Activated CD4-positive, alpha-beta T cell treated with anti-CD3 and anti-CD28 coated beads, Interleukin-2, amount 50 U/mL, for 1 hour (primary cell): ENCODE results near the gene VPS13D.

Experiments used
- DNase-seq: peaks from one replicate; pipeline ENCODE4 v3.0.0-alpha.2; 2020

Gene VPS13D

GRCh38 chr1:12434174-12434573, 204.3 kb downstream of the VPS13D start:
- peak; percentile 46 for DNase-seq

DNA sequence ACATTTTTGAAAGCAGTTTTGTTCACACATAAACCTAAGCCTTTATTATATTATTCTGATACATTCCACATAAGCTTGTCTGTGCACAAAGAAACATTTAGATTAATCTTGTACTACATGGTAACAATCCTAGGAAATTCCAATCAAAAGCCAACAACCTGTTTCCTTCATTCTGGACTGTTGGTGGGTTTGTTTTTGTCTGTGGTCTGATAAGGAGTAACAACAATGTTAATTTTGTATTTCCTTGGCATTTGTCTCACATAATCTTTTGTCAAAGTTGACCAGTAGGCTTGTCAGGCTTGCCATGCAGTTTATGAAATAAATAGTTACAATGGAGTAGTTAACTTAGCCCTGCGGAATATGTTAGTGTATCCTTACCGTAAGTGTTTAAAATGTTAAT, 204.9 kb downstream of the VPS13D start:
- no peak for DNase-seq

GRCh38 chr1:12435639-12436344, 206.0 kb downstream of the VPS13D start:
- no peak for DNase-seq

DNA sequence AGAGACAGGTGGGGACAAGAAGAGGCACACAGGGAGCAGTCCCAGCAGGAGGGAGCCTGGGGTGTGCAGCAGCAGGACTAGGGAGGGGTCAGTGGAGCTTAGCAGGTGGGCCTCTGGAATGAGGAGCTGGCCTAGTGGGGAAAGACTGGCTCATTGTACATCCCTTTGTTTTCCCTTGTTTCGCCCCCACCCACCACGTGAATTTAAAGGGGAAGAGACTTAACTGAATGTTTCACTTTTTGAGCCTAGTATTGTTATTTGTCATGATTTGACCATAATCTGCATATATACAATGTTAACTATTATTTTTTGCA, 206.5 kb downstream of the VPS13D start:
- DNase-seq, result no peak

GRCh38 chr1:12436817-12437599, 207.2 kb downstream of the VPS13D start:
- DNase-seq, result no peak

DNA sequence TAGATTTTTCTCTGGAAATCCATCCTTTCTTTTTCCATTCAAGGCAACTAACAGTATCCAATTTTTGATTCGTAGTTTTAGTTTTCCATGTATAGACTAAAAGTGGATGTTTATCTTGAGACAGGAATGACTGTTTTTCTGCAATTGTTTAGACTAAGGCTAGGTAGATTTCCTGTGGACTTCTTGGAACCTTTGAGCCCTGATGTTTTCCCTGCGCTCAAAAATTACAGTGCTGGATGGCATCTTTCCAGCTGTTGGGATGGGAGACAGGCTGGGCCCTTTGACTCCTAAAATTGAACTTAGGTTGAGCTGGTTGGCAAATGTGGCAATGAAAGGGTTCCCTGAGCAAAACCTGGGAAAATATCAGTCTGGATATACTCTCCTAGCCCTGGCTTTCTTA, 207.8 kb downstream of the VPS13D start:
- DNase-seq, result no peak

- DNase-seq, result peak; percentile 30
Measured at GRCh38 chr1:12438349-12438924, 208.6 kb downstream of the VPS13D start.

DNA sequence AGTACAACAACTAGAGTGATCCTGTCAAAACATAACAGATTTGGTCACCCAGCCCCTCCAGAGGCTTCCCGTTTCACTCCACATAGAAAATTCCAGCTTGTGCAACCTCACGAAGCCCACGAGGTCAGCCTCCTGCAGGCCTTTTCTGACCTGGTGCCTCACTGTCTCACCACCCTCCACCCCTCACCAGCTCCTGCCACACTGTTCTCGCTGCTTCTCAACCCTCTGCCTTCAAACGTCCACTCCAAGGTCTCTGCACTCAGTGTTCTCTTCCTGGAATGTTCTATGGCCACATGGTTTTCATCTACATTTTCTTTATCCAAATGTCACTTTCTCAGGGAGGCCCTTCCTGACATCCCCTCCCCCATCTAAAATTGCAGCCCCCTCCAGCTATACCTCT, 209.2 kb downstream of the VPS13D start:
- no peak for DNase-seq

DNA sequence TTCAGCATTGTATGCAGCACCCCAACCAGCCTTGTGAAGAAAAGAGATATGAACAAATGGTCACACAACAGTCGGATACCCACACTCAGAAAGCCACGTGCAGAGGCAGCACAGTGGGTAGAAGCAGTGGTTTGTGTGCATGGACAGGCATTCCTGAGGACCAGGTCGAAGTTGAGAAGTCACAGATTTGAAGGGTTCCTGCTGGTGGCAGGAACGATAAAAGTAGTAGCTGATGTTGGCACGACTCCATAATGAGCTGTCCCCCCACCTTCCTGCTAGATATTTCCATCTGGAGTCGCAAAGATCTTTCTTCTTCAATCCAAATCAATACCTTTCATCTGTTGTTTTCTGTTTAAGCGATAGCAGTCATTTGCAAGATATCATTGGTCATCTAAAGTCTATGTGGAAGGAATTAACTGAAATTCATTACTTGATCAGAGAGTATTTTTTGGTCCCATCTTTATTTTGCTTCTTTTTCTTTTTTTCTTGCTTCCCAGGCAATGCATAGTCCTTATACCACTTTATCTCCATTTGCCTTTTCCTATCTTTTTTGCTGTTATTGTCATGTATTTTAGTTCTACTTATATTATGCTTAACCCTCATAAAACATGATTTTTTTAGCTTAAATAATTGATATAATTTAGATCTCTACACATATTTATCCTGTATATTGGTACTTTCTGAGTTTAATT, 211.7 kb downstream of the VPS13D start:
- no peak for DNase-seq

- no peak for DNase-seq
Measured at GRCh38 chr1:12442217-12442616, 212.4 kb downstream of the VPS13D start.

- no peak for DNase-seq
Measured at GRCh38 chr1:12443151-12443550, 213.3 kb downstream of the VPS13D start.

DNA sequence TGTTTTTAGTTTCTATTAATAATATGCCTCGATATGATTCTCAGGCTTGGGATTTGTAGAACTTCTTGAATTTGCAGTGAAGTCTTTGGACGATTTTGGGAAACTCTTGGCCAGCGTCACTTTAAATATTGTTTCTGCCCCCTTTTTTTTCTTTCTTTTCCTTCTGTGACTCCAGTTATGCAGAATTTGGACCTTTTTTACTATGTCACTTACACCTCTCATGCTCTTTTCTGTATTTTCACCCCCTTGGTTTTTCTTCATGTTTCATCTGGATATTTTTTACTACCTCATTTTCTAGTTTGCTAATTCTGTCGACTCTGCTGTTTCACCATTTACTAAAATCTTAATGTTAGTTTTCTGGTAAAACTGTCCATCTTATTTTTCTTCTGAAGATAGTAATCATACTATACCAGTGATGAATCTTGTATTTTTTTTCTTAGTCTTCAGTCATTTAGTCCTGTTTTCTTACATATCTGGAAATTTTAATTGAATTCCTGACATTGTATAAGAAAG, 214.6 kb downstream of the VPS13D start:
- no peak for DNase-seq

GRCh38 chr1:12445257-12445656, 215.4 kb downstream of the VPS13D start:
- DNase-seq, result no peak

- DNase-seq, result no peak
Measured at GRCh38 chr1:12446593-12446992, 216.8 kb downstream of the VPS13D start.

- no peak for DNase-seq
Measured at GRCh38 chr1:12447307-12447706, 217.5 kb downstream of the VPS13D start.

GRCh38 chr1:12447849-12448312, 218.1 kb downstream of the VPS13D start:
- no peak for DNase-seq

GRCh38 chr1:12448746-12449177, 218.9 kb downstream of the VPS13D start:
- no peak for DNase-seq

DNA sequence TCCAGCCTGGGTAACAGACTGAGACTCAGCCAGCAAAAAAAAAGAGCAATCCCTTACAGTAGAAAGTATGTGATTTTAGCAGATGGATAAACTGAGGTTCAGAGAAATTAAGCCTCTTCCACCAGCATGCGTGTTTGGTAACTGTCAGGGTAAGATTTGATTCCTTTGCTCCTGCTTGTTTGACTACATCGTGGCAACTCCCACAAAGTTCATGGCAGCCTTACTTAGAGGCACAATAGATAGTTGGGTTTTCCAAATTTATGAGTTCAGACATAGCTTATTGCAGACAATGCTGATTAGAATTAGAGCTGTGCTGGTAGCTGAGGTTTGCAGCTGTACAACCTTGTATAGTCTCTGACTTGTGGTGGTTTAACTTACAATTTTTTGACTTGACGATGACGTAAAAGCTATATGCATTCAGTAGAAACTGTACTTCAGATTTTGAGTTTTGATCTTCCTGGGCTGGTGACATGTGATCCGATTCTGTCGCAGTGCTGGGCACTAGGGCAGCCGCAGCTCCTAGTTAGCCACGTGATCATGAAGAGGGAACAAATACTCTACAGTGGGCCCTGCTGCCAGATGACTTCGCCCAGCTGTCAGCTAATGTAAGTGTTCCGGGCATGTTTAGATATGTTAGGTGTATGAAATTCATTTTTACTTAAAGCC, 220.4 kb downstream of the VPS13D start:
- DNase-seq, result no peak

- DNase-seq, result no peak
Measured at GRCh38 chr1:12450756-12451559, 221.1 kb downstream of the VPS13D start.

DNA sequence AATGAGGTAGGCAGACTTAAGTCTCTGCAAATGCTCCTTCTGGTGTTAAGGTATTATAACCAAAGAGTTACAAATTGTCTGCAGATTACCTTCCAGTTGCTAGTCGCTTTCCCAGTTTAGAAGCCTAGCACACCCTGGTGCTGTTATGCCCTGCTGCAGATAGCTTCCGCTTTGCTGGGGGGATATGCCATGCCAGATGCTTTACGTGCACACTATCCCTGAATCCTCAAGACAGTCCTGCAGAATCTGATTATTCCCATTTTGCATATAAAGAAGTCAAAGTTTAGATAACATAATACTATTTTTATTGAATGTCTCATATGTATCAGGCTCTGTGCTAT, 221.7 kb downstream of the VPS13D start:
- no peak for DNase-seq

- no peak for DNase-seq
Measured at GRCh38 chr1:12452262-12452661, 222.4 kb downstream of the VPS13D start.
